Rectal smooth muscle tissue (tissue), 1 donor: ENCODE data around the gene NEXMIF.
"Not testable (repeated sequence)": the region's sequence is repeated elsewhere in the genome, so short reads cannot be mapped to it uniquely, and the experiment has no call there.

Experiments
- H3K27ac ChIP-seq: one replicate; pipeline ENCODE4 v1.7.0; 2013; ENCODE audit warnings: low read depth, low read length, inconsistent platforms
- H3K27me3 ChIP-seq: one replicate; pipeline ENCODE4 v1.7.0; 2013; ENCODE audit warnings: low read length; ENCODE audit not compliant: control insufficient read depth, insufficient read depth
- H3K36me3 ChIP-seq: one replicate; pipeline ENCODE4 v1.7.0; 2013; ENCODE audit warnings: low read length; ENCODE audit not compliant: control insufficient read depth, insufficient read depth
- H3K4me1 ChIP-seq: one replicate; pipeline ENCODE4 v1.7.0; 2013; ENCODE audit warnings: low read length; ENCODE audit not compliant: control insufficient read depth, insufficient read depth
- H3K4me3 ChIP-seq: one replicate; pipeline ENCODE4 v1.7.0; 2013; ENCODE audit warnings: low read length
- H3K9ac ChIP-seq: one replicate; pipeline ENCODE4 v1.7.0; 2013; ENCODE audit warnings: low read length

Gene NEXMIF

GRCh38 chrX:74890676-74891430, 34.4 kb downstream of the NEXMIF start:
- Histone ChIP-seq H3K27me3 (no peaks in the 10 kb centered on the region), H3K36me3 (no peaks in the 10 kb centered on the region), H3K9ac (no peak overlapping the region), H3K27ac (no peak overlapping the region), H3K4me3 (no peak overlapping the region), H3K4me1 (no peaks in the 10 kb centered on the region)

- not testable (repeated sequence) for H3K9ac ChIP-seq, H3K4me1 ChIP-seq, H3K27ac ChIP-seq, H3K36me3 ChIP-seq, H3K27me3 ChIP-seq, H3K4me3 ChIP-seq
These were observed 42.9 kb downstream of the NEXMIF start for GRCh38 chrX:74882383-74882782.

GRCh38 chrX:74865725-74866124, 59.5 kb downstream of the NEXMIF start:
- no peak overlapping the region for H3K4me3 ChIP-seq
- no peaks in the 10 kb centered on the region for H3K4me1 ChIP-seq
- no peak overlapping the region for H3K27ac ChIP-seq
- H3K9ac ChIP-seq = no peak overlapping the region
- H3K27me3 ChIP-seq = no peaks in the 10 kb centered on the region
- H3K36me3 ChIP-seq = no peaks in the 10 kb centered on the region

- Histone ChIP-seq H3K4me1 (no peaks in the 10 kb centered on the region), H3K27me3 (no peaks in the 10 kb centered on the region), H3K9ac (no peak overlapping the region), H3K27ac (no peak overlapping the region), H3K4me3 (no peak overlapping the region), H3K36me3 (no peaks in the 10 kb centered on the region)
These were observed 72.0 kb downstream of the NEXMIF start for GRCh38 chrX:74853255-74853654.

GRCh38 chrX:74835566-74835965, 89.7 kb downstream of the NEXMIF start:
- Histone ChIP-seq H3K4me3 (no peak overlapping the region), H3K4me1 (no peaks in the 10 kb centered on the region), H3K27me3 (no peaks in the 10 kb centered on the region), H3K36me3 (no peaks in the 10 kb centered on the region), H3K9ac (no peak overlapping the region), H3K27ac (no peak overlapping the region)

GRCh38 chrX:74819797-74820196, 105.5 kb downstream of the NEXMIF start:
- H3K9ac ChIP-seq, H3K36me3 ChIP-seq, H3K4me1 ChIP-seq, H3K4me3 ChIP-seq, H3K27ac ChIP-seq, H3K27me3 ChIP-seq: not testable (repeated sequence)

- no peak overlapping the region for H3K4me3 ChIP-seq
- no peaks in the 10 kb centered on the region for H3K27me3 ChIP-seq
- H3K4me1 ChIP-seq = no peaks in the 10 kb centered on the region
- H3K9ac ChIP-seq = no peak overlapping the region
- no peaks in the 10 kb centered on the region for H3K36me3 ChIP-seq
- no peak overlapping the region for H3K27ac ChIP-seq
These were observed 110.6 kb downstream of the NEXMIF start for GRCh38 chrX:74814681-74815080.

- Histone ChIP-seq H3K36me3 (no peaks in the 10 kb centered on the region), H3K4me1 (no peaks in the 10 kb centered on the region), H3K27me3 (peaks cover 5% of the 10 kb centered on the region), H3K9ac (no peak overlapping the region), H3K4me3 (no peak overlapping the region), H3K27ac (no peak overlapping the region)
These were observed 120.7 kb downstream of the NEXMIF start for GRCh38 chrX:74804574-74804973.

GRCh38 chrX:74800062-74800461, 125.2 kb downstream of the NEXMIF start:
- Histone ChIP-seq H3K27me3 (peaks cover 5% of the 10 kb centered on the region), H3K4me1 (no peaks in the 10 kb centered on the region), H3K9ac (no peak overlapping the region), H3K4me3 (no peak overlapping the region), H3K36me3 (no peaks in the 10 kb centered on the region), H3K27ac (no peak overlapping the region)

GRCh38 chrX:74797338-74797887, 127.8 kb downstream of the NEXMIF start:
- H3K27me3 ChIP-seq = no peaks in the 10 kb centered on the region
- H3K36me3 ChIP-seq = no peaks in the 10 kb centered on the region
- no peak overlapping the region for H3K27ac ChIP-seq
- H3K4me3 ChIP-seq = no peak overlapping the region
- H3K4me1 ChIP-seq = no peaks in the 10 kb centered on the region
- H3K9ac ChIP-seq = no peak overlapping the region

GRCh38 chrX:74788545-74789086, 136.6 kb downstream of the NEXMIF start:
- no peaks in the 10 kb centered on the region for H3K36me3 ChIP-seq

GRCh38 chrX:74784629-74785028, 140.6 kb downstream of the NEXMIF start:
- Histone ChIP-seq H3K36me3 (no peaks in the 10 kb centered on the region), H3K4me1 (no peaks in the 10 kb centered on the region), H3K4me3 (no peak overlapping the region), H3K27ac (no peak overlapping the region), H3K27me3 (no peaks in the 10 kb centered on the region), H3K9ac (no peak overlapping the region)

More at GRCh38 chrX:74788545-74789086, 136.6 kb downstream of the NEXMIF start:
- Histone ChIP-seq H3K4me3 (no peak overlapping the region), H3K27me3 (no peaks in the 10 kb centered on the region), H3K27ac (no peak overlapping the region), H3K9ac (no peak overlapping the region), H3K4me1 (no peaks in the 10 kb centered on the region)

- Histone ChIP-seq H3K4me3 (no peak overlapping the region), H3K36me3 (no peaks in the 10 kb centered on the region), H3K9ac (no peak overlapping the region), H3K27ac (no peak overlapping the region), H3K27me3 (no peaks in the 10 kb centered on the region), H3K4me1 (no peaks in the 10 kb centered on the region)
These were observed 143.7 kb downstream of the NEXMIF start for GRCh38 chrX:74781507-74782034.
